GM23338 (cell line): ENCODE results near the gene TREML4. TPM values are rescaled to one million over a fixed set of nuclear protein-coding genes. Genes with fewer than 3 reads are reported as not detected.

Experiments used
- ATAC-seq: fragments of 200-7000 bp; cut with Tn5 transposase; 3 replicates; pipeline ENCODE4 v1.9.1; 2020
- DNase-seq: peaks from one replicate; pipeline ENCODE4 v3.0.0-alpha.2; 2015; ENCODE audit warnings: low spot score
- H2AFZ ChIP-seq: fragments of 200-600 bp; sonication (generic); 2 replicates; pipeline ENCODE4 v1.8.0; 2016; ENCODE audit warnings: antibody characterized with exemption, mild to moderate bottlenecking, moderate library complexity
- H3F3A ChIP-seq: fragments of 200-600 bp; sonication (generic); replicated peaks from 2 replicates; pipeline ENCODE4 v1.8.0; 2017; ENCODE audit warnings: antibody characterized with exemption, mixed run types, low read depth
- H3K27ac ChIP-seq: fragments of 200-600 bp; sonication (generic); 2 replicates; pipeline ENCODE4 v1.6.1; 2016; ENCODE audit warnings: low read depth
- H3K27me3 ChIP-seq: fragments of 200-600 bp; sonication (generic); 2 replicates; pipeline ENCODE4 v1.8.0; 2016; ENCODE audit warnings: mild to moderate bottlenecking, mixed run types, moderate library complexity; ENCODE audit not compliant: insufficient read depth
- H3K36me3 ChIP-seq: fragments of 200-600 bp; sonication (generic); 2 replicates; pipeline ENCODE4 v1.8.0; 2016; ENCODE audit warnings: mild to moderate bottlenecking; ENCODE audit not compliant: insufficient read depth
- H3K4me1 ChIP-seq: fragments of 200-600 bp; sonication (generic); 2 replicates; pipeline ENCODE4 v1.8.0; 2016; ENCODE audit warnings: mild to moderate bottlenecking, moderate library complexity; ENCODE audit not compliant: insufficient read depth
- H3K4me2 ChIP-seq: fragments of 200-600 bp; sonication (generic); 2 replicates; pipeline ENCODE4 v1.7.1; 2017; ENCODE audit warnings: mixed run types
- H3K4me3 ChIP-seq: fragments of 200-600 bp; sonication (generic); 2 replicates; pipeline ENCODE4 v1.6.1; 2016; ENCODE audit warnings: mixed run types
- H3K79me2 ChIP-seq: fragments of 200-600 bp; sonication (generic); replicated peaks from 2 replicates; pipeline ENCODE4 v1.8.0; 2017; ENCODE audit warnings: mild to moderate bottlenecking; ENCODE audit not compliant: insufficient read depth
- H3K9me2 ChIP-seq: fragments of 200-600 bp; sonication (generic); 2 replicates; pipeline ENCODE4 v1.8.0; 2017; ENCODE audit not compliant: insufficient read depth
- H4K20me1 ChIP-seq: fragments of 200-600 bp; sonication (generic); replicated peaks from 2 replicates; pipeline ENCODE4 v1.8.0; 2017; ENCODE audit warnings: mild to moderate bottlenecking; ENCODE audit not compliant: insufficient read depth
- H3K27ac Mint-ChIP-seq: 2 replicates; pipeline ENCODE4 v1.8.0; 2020; ENCODE audit warnings: inconsistent platforms, mild to moderate bottlenecking, moderate library complexity, mixed read lengths
- H3K27me3 Mint-ChIP-seq: 3 replicates; pipeline ENCODE4 v1.8.0; 2022; ENCODE audit warnings: low read depth, mild to moderate bottlenecking, moderate library complexity, mixed read lengths, inconsistent platforms; ENCODE audit not compliant: insufficient read depth, poor library complexity
- H3K36me3 Mint-ChIP-seq: 3 replicates; pipeline ENCODE4 v1.8.0; 2021; ENCODE audit warnings: low read depth, mild to moderate bottlenecking, inconsistent platforms, moderate library complexity, mixed read lengths
- H3K4me1 Mint-ChIP-seq: 3 replicates; pipeline ENCODE4 v1.8.0; 2020; ENCODE audit warnings: mild to moderate bottlenecking, inconsistent platforms, mixed read lengths
- H3K4me3 Mint-ChIP-seq: 3 replicates; pipeline ENCODE4 v1.8.0; 2021; ENCODE audit warnings: moderate library complexity, mild to moderate bottlenecking, inconsistent platforms, mixed read lengths
- H3K9me3 Mint-ChIP-seq: 3 replicates; pipeline ENCODE4 v1.8.0; 2020; ENCODE audit warnings: moderate library complexity, mild to moderate bottlenecking, inconsistent platforms, mixed read lengths
- CREB1 ChIP-seq: fragments of 250-450 bp; sonication (Bioruptor Pico); IDR thresholded peaks from 2 replicates; pipeline ENCODE4 v1.5.0; 2020; ENCODE audit warnings: low read depth, mild to moderate bottlenecking, moderate library complexity
- CTCF ChIP-seq, 2 experiments: fragments of 200-600 bp in 1 of 2; sonication (generic) in 1 of 2; conservative IDR thresholded peaks; 2 replicates each; pipeline versions ENCODE4 v1.5.1 to v1.6.1; 2016 to 2017; ENCODE audit warnings: antibody characterized with exemption in 2 of 2, low read depth in 2 of 2, mild to moderate bottlenecking in 2 of 2, moderate library complexity in 1 of 2
- ETS1 ChIP-seq: IDR thresholded peaks from 2 replicates; pipeline ENCODE4 v1.6.1; 2016; ENCODE audit warnings: antibody characterized with exemption
- EZH2 ChIP-seq: fragments of 200-600 bp; sonication (generic); IDR thresholded peaks from one replicate; pipeline ENCODE4 v1.8.0; 2017; ENCODE audit warnings: antibody characterized with exemption, mild to moderate bottlenecking, low read depth; ENCODE audit not compliant: unreplicated experiment
- EZH2phosphoT487 ChIP-seq: fragments of 200-600 bp; sonication (generic); IDR thresholded peaks from one replicate; pipeline ENCODE4 v1.8.1; 2018; ENCODE audit warnings: antibody characterized with exemption; ENCODE audit not compliant: unreplicated experiment
- NANOG ChIP-seq: IDR thresholded peaks from 2 replicates; pipeline ENCODE4 v1.6.1; 2016; ENCODE audit warnings: antibody characterized with exemption, borderline replicate concordance
- POLR2AphosphoS5 ChIP-seq: IDR thresholded peaks from 2 replicates; pipeline ENCODE4 v1.6.1; 2016; ENCODE audit warnings: antibody characterized with exemption, low read depth
- REST ChIP-seq: IDR thresholded peaks from one replicate; pipeline ENCODE4 v1.6.1; 2018; ENCODE audit warnings: antibody characterized with exemption; ENCODE audit not compliant: unreplicated experiment
- ZNF114 ChIP-seq: fragments of 250-450 bp; sonication (Bioruptor Pico); IDR thresholded peaks from 2 replicates; pipeline ENCODE4 v1.5.0; 2020; ENCODE audit warnings: mild to moderate bottlenecking, moderate library complexity
- ZNF331 ChIP-seq: fragments of 250-450 bp; sonication (Bioruptor Pico); IDR thresholded peaks from 2 replicates; pipeline ENCODE4 v1.5.0; 2020; ENCODE audit warnings: low read depth, mild to moderate bottlenecking, moderate library complexity
- ZNF462 ChIP-seq: fragments of 250-450 bp; sonication (Bioruptor Pico); IDR thresholded peaks from 2 replicates; pipeline ENCODE4 v1.5.0; 2020; ENCODE audit warnings: mild to moderate bottlenecking, moderate library complexity
- polyA plus RNA-seq: library from polyadenylated mRNA; unstranded; fragments of >200 nt; fragmentation: Nextera tagmentation; extraction: Ambion mirVana; gene quantifications from 2 replicates; pipeline ENCODE4 v1.2.1, GENCODE V29; 2016
- total RNA-seq: library from RNA; depleted of rRNA; stranded (reverse); fragments of >200 nt; shearing (Covaris generic); gene quantifications from 2 replicates; pipeline ENCODE4 v1.2.3, GENCODE V29; 2014

The TREML4 gene
- total and polyA plus RNA-seq, 2 experiments from 2014 or later, result not detected

- no peak for ATAC-seq
Observed at GRCh38 chr6:41226752-41227151, 1.4 kb upstream of the TREML4 start.

More at GRCh38 chr6:41226752-41227151, 1.4 kb upstream of the TREML4 start:
- H3F3A ChIP-seq, result no peaks in the 10 kb centered on the region
- H3K79me2 ChIP-seq, result no peaks in the 10 kb centered on the region
- no peak overlapping the region for H3K27ac ChIP-seq
- no peak overlapping the region for H3K4me2 ChIP-seq
- no peak for TF ChIP-seq POLR2AphosphoS5
- no peak for TF ChIP-seq EZH2
- no peak for TF ChIP-seq ZNF114 (CRISPR knock-in tag)
- TF ChIP-seq ETS1, result no peak
- TF ChIP-seq EZH2phosphoT487, result no peak
- TF ChIP-seq NANOG, result no peak
- TF ChIP-seq CTCF (conservative IDR thresholded peaks at IDR 0.05; ENCODE audit: low read depth in 2 of 2), result no peak
- no peak for TF ChIP-seq ZNF331
- TF ChIP-seq CREB1, result no peak
- TF ChIP-seq ZNF462 (CRISPR knock-in tag), result no peak
- no peak for TF ChIP-seq REST
- H3K36me3 Mint-ChIP-seq, result no peaks in the 10 kb centered on the region; the same call in 2 of the 3 replicates
- H3K9me3 Mint-ChIP-seq, result no peaks in the 10 kb centered on the region
- 0 out of 2 replicates have a peak, but pooled peaks cover 3% of the 10 kb centered on the region for H3K9me2 ChIP-seq
- H3K27me3 ChIP-seq, result no peaks in the 10 kb centered on the region
- peaks cover 9% of the 10 kb centered on the region for H3K27me3 Mint-ChIP-seq
- no peaks in the 10 kb centered on the region for H3K36me3 ChIP-seq
- no peak overlapping the region for H3K4me3 ChIP-seq
- DNase-seq, result no peak
- peaks cover 8% of the 10 kb centered on the region for H3K4me1 Mint-ChIP-seq
- H3K4me3 Mint-ChIP-seq, result no peak overlapping the region
- H2AFZ ChIP-seq, result no peak overlapping the region
- no peaks in the 10 kb centered on the region for H4K20me1 ChIP-seq
- H3K4me1 ChIP-seq, result no peaks in the 10 kb centered on the region
- no peak overlapping the region for H3K27ac Mint-ChIP-seq
